T-helper 1 cell (primary cell): ENCODE results near the gene BRD1.
"Not testable (repeated sequence)": the region's sequence is repeated elsewhere in the genome, so short reads cannot be mapped to it uniquely, and the experiment has no call there.

ENCODE experiments used
- DNase-seq, 5 donors: peaks; one replicate each; pipeline ENCODE4 v3.0.0-alpha.2; 2012 to 2020

The BRD1 gene

DNA sequence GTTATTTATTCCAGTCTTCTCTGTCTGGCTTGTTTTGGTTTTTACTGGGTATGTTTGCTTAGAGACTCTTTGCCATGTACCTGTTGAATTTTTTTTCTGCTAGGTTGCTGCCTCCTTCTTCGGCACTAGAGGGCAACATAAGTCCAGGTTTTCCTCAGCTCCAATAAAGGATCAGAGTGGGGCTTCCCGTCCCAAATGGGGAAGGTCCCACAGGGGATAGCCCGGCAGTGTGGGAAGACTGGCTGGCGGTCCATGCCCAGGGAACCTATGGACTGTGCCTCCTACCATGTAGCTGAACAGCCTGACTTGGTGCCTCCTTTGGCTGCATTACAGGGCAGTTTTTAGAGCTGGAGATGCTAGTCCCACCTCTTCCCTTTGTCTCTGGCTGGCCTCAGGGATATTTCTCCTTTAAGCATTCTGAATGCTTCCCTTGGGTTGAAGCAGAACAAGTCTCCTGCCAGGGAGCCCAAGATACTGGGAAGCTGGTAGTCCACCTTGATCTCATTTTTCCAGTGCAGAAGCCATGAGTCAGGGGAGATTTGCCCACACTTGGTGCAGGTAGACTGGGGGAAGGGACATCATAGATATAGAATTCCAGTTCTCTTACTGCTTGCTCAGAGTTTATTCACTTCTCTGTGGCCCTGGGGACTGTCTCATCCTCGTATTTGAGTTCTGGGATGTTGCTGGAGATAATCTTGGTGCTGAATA is 60.2 kb downstream of the BRD1 start:
- peak in 2 of 5 donors; percentile 6 to 56 for DNase-seq

- DNase-seq = no peak
Measured at GRCh38 chr22:49765951-49766350, 61.7 kb downstream of the BRD1 start.

- no peak for DNase-seq
Measured at GRCh38 chr22:49765091-49765771, 62.4 kb downstream of the BRD1 start.

DNA sequence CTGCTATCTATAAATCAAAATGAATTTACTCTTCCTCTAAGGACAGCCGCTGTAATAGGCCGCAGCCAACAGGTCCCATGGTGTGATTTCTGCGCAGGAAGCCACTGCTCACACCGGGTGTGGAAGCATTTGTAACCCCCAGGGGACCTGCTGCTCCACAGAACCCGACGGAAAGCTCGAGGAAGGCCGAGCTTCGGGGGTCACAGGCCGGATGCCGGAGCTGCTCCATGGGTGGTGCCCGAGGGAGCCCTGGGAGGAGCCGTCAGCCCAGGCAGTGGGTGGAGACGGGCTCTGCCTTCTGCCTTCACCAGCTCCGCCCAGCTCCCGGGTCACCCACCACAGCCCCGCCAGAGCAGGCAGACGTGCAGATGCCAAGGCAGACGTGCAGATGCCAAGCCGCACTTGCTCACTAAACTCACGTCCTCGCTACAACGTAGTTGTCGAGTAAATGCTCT is 63.5 kb downstream of the BRD1 start:
- no peak for DNase-seq

DNA sequence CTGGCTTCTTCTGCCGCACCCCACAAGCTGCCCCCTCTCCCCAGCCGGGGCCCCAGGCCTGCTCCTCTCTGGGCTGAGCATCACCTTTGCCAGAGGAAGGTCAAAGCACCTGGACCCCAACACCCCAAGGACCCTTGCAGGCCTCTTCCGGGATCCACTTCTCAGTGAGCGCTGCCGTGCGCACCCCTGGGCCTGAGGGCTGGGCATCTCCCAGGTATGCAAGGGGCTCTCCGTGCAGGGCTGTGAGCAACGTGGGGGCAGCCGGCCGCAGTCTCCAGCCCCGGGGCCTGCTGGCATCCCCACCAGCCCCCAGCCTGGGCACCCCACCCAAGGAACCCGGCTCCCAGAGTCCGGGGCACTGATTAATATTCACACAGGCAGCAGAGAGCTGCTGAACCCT is 64.0 kb downstream of the BRD1 start:
- DNase-seq = no peak

GRCh38 chr22:49763138-49763537 is 64.5 kb downstream of the BRD1 start:
- DNase-seq = no peak

- not testable (repeated sequence) for DNase-seq
Measured at GRCh38 chr22:49762571-49762970, 65.1 kb downstream of the BRD1 start.

- DNase-seq = no peak
Measured at GRCh38 chr22:49761836-49762235, 65.8 kb downstream of the BRD1 start.

- no peak for DNase-seq
Measured at GRCh38 chr22:49760630-49761571, 66.8 kb downstream of the BRD1 start.

DNA sequence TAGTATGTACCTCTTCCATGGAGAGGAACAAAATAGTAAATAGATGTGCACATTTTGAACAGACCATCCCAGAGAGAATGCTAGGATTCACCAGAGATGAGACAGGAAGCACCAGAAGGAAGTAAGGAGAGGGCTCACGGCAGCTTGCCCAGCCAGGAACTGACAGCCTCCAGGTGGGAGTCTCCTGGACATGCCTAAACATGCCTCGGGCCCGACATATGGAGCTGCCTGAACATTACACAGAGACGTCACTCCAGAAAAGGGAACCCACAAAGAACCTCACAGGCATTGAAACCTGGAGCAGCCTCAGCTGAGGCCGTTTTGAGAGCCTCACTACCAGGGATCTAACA is 67.4 kb downstream of the BRD1 start:
- DNase-seq = no peak

- no peak for DNase-seq
Measured at GRCh38 chr22:49756676-49757075, 71.0 kb downstream of the BRD1 start.

DNA sequence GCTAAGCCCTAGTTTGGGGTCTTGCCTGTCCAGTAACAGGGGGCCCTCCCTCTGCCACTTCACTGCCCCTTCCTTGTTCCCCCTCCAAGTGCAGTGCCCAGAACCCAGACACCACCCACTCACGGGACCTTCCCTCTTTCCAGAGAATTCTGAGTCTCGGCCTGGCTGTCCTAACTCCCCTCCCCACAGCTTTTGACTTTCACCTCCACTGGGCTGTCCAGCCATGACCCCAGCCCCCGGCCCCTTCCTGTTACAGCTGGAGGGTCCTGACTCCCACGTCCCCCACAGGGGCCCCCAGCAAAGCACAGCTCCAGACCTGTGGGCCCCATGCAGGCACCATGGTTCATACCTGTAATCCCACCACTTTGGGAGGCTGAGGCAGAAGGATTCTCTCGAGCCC is 71.5 kb downstream of the BRD1 start:
- DNase-seq = no peak

- no peak for DNase-seq
Measured at GRCh38 chr22:49755631-49756001, 72.1 kb downstream of the BRD1 start.

DNA sequence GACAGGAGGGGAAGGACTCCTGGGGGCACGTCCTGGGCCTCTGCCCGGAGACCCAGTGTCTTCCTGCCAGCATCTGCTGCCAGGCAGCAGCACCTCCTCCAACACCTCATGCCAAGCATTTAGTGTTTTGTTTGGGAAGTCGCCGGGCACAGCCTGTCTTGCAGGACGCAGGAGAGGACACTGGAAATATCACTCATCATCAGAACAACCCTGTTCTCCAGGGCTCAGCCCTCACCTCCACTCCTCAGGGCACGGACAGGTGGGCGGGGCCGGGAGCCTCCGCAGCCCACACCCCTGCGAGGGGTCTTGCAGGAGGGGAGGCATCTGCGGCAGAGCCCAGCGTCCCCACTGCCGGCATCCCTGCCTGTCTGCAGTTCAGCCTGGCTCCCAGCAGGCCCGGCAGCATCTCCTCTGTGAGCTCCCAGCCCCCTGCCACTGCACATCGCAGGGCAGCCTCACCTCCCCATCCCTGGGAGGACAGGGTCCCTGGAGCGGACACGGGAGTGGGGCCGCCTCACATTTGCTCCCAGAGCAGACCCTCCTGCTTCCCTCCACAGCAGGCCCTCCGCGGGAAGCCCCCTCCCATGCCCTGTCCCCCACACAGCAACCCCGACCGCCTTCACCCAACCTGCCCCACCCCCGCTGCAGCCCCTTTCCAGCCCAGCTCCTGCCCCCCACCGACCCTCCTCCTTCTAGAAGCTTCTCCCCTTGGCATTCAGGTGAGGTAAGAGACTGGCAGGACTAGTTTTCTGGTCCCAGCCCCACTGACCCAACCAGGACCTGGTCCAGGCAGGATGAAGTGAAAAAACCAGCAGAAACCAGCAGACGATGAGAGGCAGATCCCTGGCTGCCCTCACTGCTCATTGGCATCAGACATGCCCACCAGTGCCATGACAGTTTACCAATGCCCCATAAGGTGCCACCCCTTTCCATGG is 72.7 kb downstream of the BRD1 start:
- DNase-seq = no peak

- no peak for DNase-seq
Measured at GRCh38 chr22:49753961-49754695, 73.5 kb downstream of the BRD1 start.

GRCh38 chr22:49753276-49753890 is 74.3 kb downstream of the BRD1 start:
- no peak for DNase-seq

DNA sequence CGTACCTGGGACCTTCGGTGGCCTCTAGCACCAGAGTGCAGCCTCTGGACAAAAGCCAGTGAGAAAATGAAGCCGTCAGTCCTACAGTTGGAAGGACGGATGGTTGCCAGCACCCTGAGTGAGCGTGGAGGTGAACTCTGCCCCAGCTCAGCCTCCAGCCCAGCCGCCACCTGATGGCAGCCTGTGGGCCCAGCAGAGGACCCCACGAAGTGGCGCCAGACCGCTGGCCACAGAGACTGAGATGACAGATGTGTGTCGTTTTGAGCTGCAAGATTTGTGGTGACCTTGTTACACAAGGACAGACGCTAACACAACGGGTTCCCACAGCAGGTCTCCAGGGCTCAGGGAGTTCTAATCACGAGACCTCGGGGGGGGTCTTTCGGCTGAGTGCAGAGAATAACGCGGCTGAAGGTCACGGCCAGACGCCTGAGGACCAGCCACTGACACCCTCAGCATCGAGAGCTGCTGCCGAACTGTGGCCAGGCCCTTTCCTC is 75.0 kb downstream of the BRD1 start:
- no peak for DNase-seq

- no peak for DNase-seq
Measured at GRCh38 chr22:49751966-49752597, 75.6 kb downstream of the BRD1 start.

DNA sequence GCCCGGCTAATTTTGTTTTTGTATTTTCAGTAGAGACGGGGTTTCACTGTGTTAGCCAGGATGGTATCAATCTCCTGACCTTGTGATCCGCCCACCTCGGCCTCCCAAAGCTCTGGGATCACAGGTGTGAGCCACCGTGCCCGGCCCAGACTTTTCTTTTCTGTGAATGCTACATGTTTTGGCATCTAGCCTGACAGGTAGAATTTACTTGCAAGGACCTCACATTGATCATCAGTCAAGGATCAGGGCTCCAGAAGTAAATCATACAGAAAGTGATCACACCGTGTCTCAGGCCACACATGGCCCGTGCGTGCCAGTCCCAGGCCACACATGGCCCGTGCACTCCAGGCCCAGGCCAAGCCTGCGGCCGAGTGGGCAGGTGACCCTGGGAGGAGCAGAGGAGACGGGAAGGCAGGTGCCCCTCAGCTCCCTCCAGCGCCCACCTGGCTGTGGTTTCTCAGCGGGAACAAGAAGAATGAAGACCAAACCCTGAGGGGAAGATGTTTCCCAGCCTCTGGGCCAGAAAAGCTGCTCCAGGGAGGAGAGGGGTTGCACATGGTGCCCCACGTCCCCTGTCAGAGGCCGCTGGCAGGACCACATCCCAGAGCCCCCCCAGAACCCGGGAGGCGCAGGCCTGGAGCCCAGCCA is 76.2 kb downstream of the BRD1 start:
- no peak for DNase-seq
